Omental fat pad (tissue), 4 donors: ENCODE data around the gene PERM1. TPM values are rescaled to one million over a fixed set of nuclear protein-coding genes. Genes with fewer than 3 reads are reported as not detected.

Experiments used
- ATAC-seq: fragments of 150-250 bp; one replicate; pipeline ENCODE4 v1.9.1; 2016; ENCODE audit warnings: mild to moderate bottlenecking, moderate library complexity; ENCODE audit not compliant: low FRiP score
- DNase-seq: peaks from one replicate; pipeline ENCODE4 v3.0.0-alpha.2; 2019; ENCODE audit warnings: low spot score
- CTCF ChIP-seq, 3 donors: fragments of 450-650 bp; IDR thresholded peaks; one replicate each; pipeline ENCODE4 v1.5.1; 2016 to 2017; ENCODE audit warnings: antibody characterized with exemption in 3 of 3, mild to moderate bottlenecking in 3 of 3, moderate library complexity in 2 of 3
- total RNA-seq, 4 donors: library from RNA; depleted of rRNA; stranded (reverse); fragments of >200 nt; gene quantifications; one replicate each; pipeline ENCODE4 v1.1.0, GENCODE V29; 2016

The PERM1 gene
- total RNA-seq, 4 donors from 2014 or later = 0.36 to 1.4 TPM; not detected in 2

- ATAC-seq (no peak), DNase-seq (no peak)
- TF ChIP-seq CTCF (IDR thresholded peaks at IDR 0.05) = no peak
Measured at GRCh38 chr1:932776-933602, 48.9 kb downstream of the PERM1 start.

GRCh38 chr1:932173-932510 is 49.8 kb downstream of the PERM1 start:
- ATAC-seq = no peak
- TF ChIP-seq CTCF (IDR thresholded peaks at IDR 0.05) = no peak
- no peak for DNase-seq

- DNase-seq (no peak), ATAC-seq (no peak)
- no peak for TF ChIP-seq CTCF (IDR thresholded peaks at IDR 0.05)
Measured at GRCh38 chr1:931380-932172, 50.3 kb downstream of the PERM1 start.

GRCh38 chr1:930633-931138 is 51.2 kb downstream of the PERM1 start:
- no peak for ATAC-seq

GRCh38 chr1:929712-930632 is 51.9 kb downstream of the PERM1 start:
- no peak for TF ChIP-seq CTCF (IDR thresholded peaks at IDR 0.05)
- no peak for ATAC-seq
- DNase-seq = no peak

More at GRCh38 chr1:930633-931138, 51.2 kb downstream of the PERM1 start:
- no peak for TF ChIP-seq CTCF (IDR thresholded peaks at IDR 0.05)
- DNase-seq = no peak

- no peak for TF ChIP-seq CTCF (IDR thresholded peaks at IDR 0.05)
- DNase-seq = no peak
- ATAC-seq = no peak
Measured at GRCh38 chr1:928825-929661, 52.9 kb downstream of the PERM1 start.
